NB4 (cell line): Measurements from ENCODE around the gene TTC13.

Experiments
- POLR2A ChIP-seq: IDR thresholded peaks from 2 replicates; pipeline ENCODE4 v1.6.1; 2011; ENCODE audit warnings: mild to moderate bottlenecking; ENCODE audit not compliant: insufficient read length; ENCODE audit errors: extremely low read depth
- TF ChIP-seq, protein P1 (sequence below): IDR thresholded peaks from one replicate; pipeline ENCODE4 v1.5.1; 2012; ENCODE audit warnings: low read depth, low read length
- TF ChIP-seq, protein P2 (sequence below): IDR thresholded peaks from 2 replicates; pipeline ENCODE4 v1.6.1; 2011; ENCODE audit warnings: low read depth, low read length

DNA sequence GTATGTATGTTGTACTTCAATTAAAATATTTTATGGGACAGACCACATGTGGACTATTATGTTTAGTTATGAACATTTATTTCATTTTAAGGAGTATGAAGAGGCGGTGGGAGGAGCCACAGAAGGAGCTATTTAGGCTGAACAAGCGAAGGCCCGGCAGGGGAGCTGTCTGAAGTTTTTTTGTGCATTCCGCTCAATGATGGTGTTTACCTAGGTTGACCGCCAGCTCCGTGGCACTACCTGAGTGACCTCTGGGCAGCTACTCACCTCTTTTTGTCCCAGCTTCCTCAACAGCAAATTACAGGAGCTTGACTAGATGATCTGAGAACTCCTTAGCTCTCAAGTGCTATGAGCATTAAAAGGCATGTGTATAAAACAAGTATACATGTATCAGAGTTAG lies 77.7 kb downstream of the TTC13 start:
- TF ChIP-seq, protein P1, sequence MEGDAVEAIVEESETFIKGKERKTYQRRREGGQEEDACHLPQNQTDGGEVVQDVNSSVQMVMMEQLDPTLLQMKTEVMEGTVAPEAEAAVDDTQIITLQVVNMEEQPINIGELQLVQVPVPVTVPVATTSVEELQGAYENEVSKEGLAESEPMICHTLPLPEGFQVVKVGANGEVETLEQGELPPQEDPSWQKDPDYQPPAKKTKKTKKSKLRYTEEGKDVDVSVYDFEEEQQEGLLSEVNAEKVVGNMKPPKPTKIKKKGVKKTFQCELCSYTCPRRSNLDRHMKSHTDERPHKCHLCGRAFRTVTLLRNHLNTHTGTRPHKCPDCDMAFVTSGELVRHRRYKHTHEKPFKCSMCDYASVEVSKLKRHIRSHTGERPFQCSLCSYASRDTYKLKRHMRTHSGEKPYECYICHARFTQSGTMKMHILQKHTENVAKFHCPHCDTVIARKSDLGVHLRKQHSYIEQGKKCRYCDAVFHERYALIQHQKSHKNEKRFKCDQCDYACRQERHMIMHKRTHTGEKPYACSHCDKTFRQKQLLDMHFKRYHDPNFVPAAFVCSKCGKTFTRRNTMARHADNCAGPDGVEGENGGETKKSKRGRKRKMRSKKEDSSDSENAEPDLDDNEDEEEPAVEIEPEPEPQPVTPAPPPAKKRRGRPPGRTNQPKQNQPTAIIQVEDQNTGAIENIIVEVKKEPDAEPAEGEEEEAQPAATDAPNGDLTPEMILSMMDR: no peak
- TF ChIP-seq, protein P2, sequence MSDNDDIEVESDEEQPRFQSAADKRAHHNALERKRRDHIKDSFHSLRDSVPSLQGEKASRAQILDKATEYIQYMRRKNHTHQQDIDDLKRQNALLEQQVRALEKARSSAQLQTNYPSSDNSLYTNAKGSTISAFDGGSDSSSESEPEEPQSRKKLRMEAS: no peak
- no peak for TF ChIP-seq POLR2A
